Kidney glomerular epithelial cell (primary cell): ENCODE data around the gene INTS6.

ENCODE experiments used
- DNase-seq: peaks from one replicate; lab custom pipeline; 2025; lab: John Stamatoyannopoulos, UW

The INTS6 gene, protein sequence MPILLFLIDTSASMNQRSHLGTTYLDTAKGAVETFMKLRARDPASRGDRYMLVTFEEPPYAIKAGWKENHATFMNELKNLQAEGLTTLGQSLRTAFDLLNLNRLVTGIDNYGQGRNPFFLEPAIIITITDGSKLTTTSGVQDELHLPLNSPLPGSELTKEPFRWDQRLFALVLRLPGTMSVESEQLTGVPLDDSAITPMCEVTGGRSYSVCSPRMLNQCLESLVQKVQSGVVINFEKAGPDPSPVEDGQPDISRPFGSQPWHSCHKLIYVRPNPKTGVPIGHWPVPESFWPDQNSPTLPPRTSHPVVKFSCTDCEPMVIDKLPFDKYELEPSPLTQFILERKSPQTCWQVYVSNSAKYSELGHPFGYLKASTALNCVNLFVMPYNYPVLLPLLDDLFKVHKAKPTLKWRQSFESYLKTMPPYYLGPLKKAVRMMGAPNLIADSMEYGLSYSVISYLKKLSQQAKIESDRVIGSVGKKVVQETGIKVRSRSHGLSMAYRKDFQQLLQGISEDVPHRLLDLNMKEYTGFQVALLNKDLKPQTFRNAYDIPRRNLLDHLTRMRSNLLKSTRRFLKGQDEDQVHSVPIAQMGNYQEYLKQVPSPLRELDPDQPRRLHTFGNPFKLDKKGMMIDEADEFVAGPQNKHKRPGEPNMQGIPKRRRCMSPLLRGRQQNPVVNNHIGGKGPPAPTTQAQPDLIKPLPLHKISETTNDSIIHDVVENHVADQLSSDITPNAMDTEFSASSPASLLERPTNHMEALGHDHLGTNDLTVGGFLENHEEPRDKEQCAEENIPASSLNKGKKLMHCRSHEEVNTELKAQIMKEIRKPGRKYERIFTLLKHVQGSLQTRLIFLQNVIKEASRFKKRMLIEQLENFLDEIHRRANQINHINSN

DNA sequence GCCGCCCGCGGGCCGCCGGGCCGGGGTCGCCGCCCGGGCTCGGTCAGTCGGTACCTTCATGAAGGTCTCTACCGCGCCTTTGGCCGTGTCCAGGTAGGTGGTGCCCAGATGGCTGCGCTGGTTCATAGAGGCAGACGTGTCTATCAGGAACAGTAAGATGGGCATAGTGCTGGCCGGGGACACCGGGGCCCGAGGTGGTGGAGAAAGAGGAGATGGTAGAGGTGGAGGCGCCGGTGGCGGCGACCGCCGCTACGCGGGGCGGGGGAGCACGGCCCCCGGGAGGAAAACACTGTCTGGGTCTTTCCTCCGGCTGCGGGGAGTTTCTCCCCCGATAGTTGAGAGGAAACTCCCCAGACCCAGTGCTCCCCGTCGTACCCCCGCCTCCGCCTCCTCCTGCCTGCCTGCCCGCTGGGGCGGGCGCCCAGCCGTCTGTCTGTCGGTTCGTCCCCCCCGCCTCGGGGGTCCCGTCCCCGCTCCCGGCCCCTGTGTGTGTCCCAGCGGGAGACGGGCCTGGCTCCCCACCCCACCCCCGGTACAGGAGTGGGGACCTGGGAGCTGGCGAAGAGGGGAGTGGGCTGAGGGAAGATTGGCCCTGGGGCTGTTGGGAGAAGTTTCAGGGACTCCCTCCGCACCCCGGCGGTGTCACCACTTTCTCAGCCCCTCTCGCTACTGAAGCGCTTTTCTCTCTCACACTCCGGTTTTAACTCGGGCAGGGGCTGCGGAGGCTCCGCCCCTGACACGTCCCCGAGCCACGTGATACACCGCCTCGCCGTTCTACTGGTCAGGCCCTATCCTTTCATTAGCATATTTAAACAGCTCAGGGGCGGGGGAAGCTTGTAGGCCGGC is at the start of gene INTS6:
Gene INTS6 (minus strand): TSS at position 676 of the 846 bp plus-strand sequence. CDS start 511 bp downstream, at position 165.
- DNase-seq, result peak; percentile 99

DNA sequence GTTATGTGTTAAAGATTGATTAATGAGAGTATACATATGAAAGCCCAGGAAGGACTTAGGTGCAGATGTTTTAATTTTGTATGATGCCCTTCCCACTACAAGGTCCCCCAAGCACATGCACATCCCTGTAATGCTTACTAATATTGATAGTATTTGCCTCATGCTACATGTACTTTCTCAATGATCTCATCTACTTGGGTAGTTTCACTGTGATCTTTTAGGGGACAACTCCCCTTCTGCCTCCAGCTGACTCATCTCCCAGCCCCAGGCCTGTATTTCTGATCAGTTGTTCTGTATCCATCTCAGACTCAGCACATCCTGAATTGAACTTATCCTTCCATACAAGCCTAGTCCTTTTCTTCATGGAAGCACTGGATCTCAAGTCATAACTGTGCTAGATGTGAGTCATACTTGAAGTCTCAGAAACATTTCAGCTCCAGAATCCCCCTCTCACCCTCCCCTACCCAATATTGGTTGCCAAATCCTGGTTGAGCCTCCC is 49.4 kb upstream of the INTS6 start:
- no peak for DNase-seq

DNA sequence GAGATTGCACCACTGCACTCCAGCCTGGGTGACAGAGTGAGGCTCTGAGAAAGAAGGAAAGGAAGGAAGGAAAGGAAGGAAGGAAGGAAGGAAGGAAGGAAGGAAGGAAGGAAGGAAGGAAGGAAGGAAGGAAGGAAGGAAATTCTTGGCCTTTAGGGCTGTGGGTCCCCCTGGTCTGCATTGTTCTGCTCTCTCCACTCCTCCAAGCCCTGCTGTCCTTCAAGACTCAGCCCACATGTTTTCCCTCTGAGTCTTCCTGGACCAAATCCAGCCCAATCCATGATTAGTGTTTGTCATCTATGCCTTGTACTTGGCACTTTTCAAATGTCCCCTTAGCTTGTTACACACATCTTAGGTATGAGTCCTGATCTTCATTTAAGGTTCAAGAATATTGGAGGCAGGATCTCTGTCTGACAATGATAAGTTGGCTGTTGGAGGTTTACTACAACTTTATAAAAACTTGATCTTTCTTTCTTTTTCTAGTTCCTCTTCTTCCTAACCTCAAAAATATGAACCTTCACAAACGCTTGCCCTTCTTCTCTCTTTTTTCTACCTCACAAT is 48.8 kb upstream of the INTS6 start:
- DNase-seq, result no peak

DNA sequence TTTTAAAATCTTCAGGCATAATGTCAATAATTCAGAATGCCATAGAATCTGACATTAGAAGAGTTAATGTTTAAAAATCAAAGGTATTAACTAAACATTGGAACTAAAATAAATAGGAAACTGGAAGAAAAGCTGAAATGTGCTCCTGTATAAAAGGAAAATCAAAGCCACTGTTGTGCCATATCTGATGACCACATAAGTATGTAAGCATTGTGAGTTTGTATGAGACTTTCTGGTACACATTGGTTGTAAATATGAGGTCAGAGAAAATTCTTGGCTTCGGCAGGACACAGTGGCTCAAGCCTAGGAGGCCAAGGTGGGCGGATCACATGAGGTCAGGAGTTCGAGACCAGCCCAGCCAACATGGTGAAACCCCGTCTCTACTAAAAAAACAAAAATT is 48.3 kb upstream of the INTS6 start:
- no peak for DNase-seq

DNA sequence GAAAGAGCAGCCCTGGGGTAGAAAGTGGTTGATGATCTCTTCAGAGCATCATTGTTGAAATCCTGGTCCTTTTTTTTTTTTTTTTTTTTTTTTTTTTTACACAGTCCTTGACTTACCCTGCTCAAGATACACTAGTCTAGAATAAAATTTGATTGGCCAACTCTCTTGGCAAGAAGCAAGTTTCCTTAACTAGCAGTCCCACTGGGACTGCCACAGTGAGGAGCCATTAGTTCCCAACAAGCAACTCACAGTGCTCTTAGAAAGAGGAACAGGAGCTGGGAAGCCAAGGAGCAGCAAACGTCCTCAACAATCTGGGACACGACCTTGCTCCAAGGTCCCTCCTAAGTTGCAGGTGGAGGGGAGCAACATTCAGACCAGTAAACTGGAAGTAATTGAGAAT is 47.9 kb upstream of the INTS6 start:
- DNase-seq, result no peak

DNA sequence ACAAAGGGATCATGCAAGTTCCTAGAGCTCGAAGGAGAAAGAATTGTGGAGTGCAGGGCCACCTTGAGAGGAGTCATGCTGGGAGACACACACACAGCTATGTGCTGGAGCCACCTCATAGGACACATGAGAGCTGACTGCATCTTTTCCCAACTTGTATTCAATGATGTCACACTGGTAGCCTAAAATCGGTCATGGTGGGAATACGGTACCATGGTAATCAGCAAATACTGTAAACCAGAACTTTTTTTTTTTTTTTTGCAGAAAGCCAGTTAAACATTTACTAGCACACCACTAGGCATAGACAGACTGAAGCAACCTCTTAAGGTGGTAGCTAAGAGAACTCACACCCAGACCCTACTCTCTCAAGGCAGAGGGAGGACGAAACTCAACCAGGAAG is 47.0 kb upstream of the INTS6 start:
- DNase-seq, result no peak

DNA sequence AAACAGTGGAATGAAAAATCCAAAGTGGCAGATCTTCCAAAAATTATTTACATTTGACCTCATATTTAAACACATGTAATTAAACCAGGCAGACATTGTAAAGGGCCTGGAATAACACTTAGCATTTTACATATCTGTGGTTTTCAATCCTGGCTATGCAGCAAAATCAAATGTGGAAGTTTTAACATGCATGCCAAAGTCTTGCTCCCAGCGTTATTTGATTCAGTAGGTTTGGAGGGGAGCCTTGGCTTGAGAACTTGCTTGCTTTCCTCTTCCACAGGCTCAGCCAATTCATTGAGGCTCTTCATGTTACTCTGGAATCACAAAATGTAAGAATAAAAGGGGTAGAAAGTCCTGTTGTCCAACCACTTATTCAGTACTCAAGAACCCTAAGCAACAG is 42.5 kb upstream of the INTS6 start:
- DNase-seq, result no peak

DNA sequence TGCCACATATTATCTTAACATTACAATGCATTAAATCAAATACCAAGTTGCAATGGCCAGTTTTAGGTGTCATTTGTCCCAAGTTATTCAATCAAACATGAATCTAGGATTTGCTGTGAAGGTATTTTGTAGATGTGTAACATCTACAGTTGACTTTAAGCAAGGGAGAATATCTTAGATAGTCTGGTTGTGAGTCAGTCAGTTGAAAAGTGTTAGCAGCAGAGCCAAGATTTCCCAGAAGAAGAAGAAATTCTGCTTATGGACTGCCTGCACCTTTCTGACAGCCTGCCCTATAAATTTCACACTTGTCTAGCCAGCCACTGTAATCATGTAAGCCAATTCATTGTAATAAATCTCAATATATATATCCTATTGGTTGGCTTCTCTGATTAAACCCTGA is 41.3 kb upstream of the INTS6 start:
- DNase-seq, result peak; percentile 23

DNA sequence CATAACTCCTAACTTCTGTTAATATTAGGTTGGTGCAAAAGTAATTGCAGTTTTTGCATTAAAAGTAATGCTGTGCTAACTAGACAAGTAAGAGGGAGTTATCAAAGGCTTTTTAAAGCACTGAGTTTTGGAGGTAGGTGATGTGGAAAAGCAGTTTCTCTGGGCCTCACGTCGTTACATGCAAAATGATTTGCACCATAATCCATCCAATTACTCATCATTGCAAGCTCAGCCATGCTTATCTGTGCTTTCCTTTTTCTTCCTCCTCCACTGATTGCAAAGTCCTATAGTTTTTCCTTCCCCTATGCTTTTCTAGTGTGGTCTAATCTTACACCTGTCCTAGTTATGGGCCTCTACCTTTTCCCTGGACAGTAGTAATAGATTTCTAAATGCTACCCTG is 35.4 kb upstream of the INTS6 start:
- DNase-seq, result peak; percentile 14

DNA sequence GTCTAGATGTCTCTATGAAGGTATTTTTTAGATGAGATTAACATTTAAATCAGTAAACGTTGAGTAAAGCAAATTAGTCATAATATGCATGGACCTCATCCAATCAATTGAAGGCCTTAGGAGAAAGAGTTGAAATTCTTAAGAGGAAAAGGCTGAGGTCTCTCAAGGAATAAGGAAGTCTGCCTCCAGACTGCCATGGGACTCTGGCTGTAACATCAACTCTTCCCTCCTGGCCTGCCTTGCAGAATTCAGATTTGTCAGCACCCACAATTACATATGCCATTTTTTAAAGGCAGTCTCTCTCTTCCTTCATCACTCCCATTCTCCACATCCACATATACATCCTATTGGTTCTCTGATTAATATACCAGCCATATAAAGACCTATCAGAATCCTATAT is 28.8 kb upstream of the INTS6 start:
- DNase-seq, result no peak

DNA sequence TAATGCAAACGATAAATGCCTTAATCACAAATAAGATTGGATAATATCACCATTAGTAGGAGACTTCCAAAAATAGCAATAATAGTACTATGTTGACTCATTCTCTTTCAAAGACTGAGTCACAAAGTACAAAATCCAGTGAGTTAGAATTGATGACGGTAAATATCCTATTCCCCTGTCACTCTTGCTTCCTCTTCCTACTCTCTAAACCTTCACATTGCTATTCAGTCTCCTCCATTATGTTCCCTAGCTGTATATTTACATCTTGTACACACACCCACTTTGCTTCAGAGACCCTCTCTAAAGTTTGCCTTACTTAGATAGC is 26.3 kb upstream of the INTS6 start:
- peak; percentile 13 for DNase-seq

DNA sequence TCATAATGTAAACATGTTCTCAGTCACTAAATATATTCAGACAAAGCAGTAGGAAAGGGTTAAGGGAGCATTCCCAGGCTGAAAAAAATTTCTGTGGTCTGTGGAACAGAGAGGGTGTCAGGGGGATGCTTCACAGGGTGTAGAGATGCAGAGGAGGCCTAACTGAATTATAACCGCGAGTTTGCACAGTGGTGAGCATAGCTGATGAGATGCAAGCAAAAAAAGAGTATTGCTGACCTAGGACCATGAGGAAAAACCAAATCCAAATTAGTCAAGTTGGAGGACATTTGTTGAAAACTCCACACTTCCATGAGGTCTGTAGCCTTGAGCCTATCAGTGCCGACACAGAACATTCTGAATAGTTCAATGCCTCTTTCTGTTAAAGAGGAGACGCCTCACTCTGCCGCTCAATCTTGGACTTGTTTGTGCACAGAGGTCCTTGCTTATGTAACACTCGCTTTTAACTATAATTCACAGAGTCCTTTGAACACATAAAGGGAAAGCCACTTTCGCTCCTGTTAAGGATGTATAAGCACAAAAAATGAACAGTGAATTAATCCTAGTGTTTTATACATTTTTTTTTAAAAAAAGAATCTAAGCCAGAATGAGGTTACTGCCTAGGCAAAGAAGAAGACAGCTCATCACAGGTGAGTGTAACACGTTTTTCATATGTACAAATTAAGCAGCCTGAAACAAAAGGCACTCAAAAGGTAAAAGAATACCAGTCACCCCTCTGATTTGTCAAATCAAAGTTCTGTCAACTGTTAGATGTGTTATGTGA is 25.8 kb upstream of the INTS6 start:
- no peak for DNase-seq

DNA sequence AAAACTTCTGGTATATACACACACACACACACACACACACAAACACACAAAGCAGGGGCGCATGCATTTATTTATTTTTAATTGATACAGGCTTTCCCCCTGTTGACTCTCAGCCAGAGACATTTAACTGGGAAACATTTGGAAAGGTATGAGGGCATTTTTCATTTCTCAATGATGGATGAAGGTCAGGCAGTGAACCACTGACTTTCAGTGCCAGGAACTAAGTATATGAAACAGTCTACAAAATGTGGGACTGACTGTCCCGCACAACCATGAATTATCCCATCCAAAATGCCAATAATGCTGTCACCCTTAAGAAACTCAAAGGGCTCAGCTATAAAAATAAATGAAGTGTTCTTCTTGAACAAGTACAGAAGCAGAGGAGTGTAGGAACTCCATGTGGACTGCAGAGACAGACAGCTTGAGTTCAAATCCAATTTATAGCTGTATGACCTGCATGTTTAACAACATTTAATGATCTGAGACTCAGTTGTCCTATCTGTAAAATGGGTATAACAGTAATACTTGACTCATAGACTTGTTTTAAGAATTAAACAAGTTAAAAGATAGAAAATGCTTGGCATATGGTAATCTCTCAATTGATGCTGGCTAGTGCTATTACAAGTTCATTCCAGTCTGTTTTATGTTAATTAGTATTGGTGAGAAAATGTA is 25.0 kb upstream of the INTS6 start:
- no peak for DNase-seq

DNA sequence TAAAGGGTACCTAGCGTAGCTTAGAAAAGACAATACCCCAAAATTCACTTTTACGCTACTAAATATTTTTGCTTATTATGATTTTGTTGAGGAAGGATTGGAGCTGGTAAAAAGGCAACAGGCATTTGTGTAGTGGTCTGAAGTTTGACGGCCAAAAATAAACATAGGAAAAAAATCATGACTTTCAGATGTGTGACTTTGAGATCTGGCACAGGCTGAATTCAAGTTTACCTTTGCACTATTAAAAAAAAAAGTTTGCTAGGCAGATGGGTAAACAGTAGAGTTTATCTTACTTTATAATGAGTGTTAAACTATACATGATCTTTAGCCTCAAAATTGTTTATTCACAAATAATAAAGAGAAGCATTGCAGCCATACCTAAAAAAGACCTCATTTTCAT is 24.3 kb upstream of the INTS6 start:
- no peak for DNase-seq

DNA sequence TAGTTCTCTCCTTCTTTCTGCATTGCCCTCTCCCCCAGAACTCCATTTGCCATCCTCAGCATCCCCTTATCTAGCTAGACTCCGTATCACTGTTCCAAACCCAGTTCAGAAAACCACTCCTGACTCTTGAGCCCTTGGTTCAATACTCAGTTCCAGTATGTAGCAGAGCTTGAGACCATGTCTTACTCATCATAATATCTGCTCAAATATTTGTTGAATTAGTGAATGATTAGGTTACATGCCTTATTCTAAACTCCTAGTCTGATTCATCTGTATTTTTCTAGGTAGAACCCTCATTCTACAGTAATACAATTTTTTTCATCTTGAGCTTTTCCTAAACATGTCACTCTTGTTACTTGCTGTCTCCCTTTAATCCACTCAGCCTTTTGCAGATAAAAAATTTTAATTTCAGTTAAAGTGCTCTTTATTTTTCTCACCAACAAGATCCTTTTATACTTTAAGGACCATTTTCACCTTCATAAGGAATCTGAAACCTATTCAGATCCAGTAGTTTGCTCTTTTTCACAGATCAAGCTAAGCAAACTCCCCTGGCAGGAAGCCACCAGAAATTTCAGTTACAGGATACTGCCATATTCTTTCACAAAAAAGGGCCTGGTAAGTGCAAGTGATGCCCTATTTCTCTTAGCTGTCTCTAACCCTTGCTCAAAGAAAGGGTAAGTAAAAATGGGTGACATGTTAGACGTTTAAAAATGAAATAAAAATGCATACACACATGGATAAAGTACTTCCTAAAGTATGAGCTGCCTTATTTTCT is 23.1 kb upstream of the INTS6 start:
- peak; percentile 16 for DNase-seq

DNA sequence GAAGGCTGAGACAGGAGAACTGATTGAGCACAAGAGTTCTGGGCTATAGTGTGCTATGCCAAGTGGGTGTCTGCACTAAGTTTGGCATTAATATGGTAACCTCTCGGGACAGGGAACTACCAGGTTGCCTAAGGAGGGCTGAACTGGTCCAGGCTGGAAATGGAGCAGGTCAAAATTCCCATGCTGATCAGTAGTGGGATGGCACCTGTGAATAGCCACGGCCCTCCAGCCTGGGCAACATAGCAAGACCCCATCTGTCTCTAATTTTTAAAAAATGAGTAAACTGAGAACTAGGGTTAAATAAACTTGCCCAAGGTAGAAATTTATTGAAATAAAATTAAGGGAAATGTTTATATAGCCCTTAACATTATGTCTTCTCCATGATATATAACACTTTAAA is 17.0 kb upstream of the INTS6 start:
- no peak for DNase-seq

DNA sequence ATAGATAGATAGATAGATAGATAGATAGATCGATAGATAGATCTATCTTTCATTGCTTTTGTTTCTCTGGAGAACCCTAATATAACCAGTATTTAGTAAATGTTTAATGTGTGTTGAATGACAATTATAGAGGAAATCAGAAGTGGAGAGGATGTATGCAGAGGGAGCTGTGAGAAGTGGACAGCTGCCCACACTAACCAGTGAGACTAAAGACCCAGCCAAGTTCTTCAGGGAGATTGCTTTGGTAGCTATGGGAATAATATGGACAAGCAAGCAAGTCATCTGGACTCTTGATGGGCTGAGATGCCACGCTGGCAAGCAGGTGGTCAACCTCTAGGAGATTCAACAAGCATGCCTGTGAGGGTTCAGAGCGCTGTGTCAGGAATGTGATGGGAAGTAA is 14.9 kb upstream of the INTS6 start:
- no peak for DNase-seq

DNA sequence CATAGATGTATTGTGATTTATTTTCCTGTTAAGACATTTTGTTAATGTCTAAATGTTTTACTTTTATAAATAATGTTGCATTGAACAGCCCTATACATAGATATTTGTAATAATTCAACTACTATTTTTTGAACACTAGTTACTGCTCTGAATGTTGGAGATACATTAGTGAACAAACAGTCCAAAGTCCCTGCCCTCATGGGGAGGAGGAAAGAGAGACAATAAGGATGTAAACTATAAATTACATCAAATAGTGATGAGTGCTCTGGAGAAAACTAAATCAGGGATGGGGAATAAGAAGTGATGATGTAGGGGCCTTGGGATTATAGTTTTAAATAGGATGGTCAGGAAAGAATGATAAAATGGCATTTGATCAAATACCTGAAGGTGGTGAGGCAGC is 12.3 kb upstream of the INTS6 start:
- DNase-seq, result no peak

DNA sequence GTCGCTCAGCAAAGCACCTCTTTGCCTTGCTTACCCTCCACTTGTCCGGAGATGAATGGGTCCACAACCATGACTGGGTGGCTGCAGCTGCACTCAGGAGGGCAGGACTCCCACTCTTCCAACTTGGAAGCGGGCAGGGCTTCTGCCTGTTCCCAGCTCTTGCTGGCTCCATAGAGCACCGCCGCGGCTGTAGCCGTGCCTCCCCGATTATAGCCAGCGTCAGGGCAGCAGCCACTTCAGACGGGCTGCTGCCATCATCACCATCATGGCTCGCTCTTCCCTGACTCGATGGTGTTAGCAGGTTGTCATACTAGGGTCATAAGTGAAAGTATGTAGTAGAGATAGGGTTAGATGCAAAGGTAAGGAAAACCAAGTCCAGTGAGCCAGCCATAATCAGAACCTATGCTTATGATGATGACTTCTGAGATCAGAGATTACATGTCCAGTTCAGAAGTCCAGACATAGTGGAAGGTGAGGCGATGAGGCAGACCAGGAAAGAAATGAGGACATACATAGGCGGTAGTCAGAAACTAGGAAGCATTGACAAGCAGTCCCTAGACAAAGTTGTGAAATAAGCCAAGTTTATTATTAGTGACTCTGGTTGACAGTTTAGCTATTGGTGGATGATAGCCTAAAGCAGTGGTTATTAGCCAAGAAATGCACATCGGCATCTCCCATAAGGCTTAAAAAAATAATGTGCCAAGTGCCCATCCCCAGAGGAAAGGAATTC is 4.4 kb upstream of the INTS6 start:
- DNase-seq, result no peak
